ENCODE results near the gene FAM110D.

The FAM110D gene

DNA sequence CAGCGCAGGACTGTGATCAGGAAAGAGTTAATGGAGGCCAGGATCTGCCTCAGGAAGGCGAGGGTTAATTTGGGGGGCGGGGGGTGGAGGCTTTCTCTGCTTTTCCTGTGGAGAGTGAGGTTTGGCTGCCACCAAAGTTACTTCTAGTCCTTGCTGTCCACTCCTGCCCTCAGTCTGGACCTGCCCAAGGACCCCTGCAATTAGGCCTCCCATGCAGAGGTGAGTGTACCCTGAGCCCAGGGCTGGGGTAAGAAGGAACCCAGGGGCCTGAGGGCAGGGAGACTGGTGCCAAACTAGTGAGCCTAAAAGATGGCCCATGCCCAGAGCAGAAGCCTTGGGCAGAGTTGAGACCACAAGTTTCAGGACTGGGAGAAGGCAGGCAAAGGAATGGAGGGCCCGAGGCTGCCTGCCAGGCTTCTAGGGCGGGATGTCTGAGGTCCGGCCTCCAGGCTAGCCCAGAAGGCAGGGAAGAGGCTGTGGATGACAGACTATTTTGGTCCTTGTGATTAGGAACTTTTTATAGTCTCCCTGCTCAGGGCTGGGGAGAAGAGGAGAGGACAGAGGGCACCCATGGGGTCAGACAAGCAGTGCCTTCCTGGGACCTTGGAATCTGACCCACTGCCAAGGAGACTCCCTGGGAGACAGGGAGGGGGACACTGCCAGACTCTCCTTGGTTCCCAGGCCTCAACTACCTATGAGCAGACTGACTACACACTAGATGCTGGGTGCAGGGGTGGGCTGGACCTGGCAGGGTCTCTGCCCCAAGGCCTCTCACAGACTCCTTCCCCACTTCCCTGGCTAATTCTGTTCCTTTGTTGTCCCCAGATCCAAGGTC, at the start of gene FAM110D:
TSS of gene FAM110D (plus strand) at position 172 of the 835 bp plus-strand sequence. CDS start 2,213 bp downstream, outside the sequence.
- DNase-seq = peak; percentile 66

GRCh38 chr1:26109229-26110164, 49.4 kb upstream of the FAM110D start:
- DNase-seq = no peak

DNA sequence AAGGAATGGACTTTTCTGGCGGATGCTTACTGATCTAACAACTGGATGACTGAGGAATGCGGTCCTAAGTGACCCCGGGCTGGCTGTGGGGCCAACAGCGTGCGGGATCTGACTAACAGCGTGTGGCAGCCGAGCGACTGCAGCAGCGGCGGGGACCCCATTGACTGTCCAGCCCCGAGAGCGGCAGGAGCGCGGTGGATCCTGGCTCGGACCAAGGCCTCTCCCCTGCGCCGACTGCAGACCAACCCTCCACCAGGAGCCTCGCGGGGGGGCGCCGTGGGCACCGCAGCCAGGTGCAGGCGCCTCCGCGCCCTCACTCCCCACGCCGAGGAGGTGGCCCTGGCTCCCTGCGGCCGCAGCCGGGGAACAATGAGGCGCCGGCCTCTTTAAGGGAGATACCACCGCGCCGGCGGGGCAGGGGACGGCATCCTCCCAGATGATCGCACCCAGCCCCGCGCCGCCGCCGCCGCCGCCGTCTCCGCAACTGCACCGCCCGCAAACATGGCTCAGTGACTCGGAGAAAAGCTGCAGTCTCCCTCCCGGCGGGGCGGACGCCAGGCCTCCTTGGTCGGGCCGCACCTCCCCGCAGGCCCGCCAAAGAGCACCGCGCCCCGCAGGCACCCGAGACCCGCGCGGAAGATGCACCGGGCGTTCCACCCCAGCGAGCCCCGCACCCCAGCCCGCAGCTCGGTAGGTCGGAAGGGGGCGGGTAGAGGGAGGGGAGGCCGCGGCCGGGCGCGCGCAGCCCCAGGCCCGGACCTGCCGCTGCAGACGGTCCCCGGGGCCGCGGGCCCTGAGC, 47.9 kb upstream of the FAM110D start:
- DNase-seq = peak; percentile 76

DNA sequence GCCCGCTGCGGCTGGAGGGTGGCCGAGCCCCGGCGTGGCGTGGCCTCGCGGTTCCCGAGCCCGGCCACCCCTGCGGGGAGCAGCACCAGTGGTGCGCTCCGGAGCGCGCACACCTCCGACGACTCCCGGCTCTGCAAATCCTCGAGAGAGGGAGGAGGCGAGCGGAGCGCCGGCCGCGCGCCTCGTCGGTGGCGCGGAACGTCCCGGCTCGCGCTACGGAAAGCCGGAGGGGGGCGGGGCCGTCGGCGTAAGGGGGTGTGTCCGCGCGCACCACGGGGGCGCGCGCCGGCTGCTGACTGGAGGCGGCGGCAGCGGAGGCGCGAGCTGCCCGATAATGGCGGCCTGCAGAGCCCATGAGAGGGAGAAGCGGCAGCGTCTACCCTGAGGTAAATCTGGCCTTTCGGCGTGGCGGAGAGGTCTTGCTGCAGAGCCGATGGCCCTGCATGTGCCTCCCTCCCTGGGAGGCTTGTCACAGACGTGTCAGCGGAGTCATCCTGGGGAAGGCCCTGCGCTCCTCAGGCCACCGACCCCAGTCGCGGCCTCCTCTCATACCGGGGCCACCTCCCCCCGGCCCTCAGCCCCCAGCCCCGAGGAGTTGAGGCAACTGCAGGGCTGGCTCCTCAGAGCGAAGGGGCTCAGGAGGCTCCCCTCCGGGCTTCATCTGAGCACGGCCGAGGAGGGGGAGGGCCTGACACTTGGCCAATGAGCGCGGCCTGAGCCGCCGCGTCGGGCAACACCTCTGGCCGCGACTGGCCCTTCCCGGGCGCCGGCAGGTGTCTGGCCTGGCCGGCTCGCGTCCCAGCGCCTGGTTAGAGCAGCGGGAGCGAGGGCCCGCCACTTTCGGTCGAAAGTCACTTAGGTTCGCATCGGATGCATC, 47.1 kb upstream of the FAM110D start, which contains the start of gene PDIK1L:
TSS of gene PDIK1L (plus strand) at position 295 of the 877 bp plus-strand sequence. CDS start 2,485 bp downstream, outside the sequence.
- DNase-seq = peak; percentile 96

DNA sequence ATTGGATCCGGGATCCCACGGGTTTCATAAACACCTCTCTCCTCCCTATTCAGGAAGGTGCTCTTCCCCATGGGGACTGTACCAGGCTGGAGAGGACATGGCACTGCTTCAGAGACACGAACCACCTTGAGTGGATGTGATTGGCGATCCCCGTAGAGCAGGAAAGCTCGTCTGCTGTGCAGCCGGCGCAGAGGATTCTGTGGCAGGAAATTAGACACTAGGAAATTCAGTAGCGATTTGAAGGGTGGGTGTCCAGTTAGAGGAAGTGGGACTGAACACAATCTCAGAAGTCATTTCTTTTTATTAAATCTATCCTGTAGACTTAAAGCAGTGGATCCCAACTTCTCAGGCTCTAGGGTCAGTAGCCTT, 46.5 kb upstream of the FAM110D start:
- no peak for DNase-seq

GRCh38 chr1:26114165-26114927, 44.5 kb upstream of the FAM110D start:
- DNase-seq = no peak

GRCh38 chr1:26119892-26120608, 38.8 kb upstream of the FAM110D start:
- DNase-seq = no peak

DNA sequence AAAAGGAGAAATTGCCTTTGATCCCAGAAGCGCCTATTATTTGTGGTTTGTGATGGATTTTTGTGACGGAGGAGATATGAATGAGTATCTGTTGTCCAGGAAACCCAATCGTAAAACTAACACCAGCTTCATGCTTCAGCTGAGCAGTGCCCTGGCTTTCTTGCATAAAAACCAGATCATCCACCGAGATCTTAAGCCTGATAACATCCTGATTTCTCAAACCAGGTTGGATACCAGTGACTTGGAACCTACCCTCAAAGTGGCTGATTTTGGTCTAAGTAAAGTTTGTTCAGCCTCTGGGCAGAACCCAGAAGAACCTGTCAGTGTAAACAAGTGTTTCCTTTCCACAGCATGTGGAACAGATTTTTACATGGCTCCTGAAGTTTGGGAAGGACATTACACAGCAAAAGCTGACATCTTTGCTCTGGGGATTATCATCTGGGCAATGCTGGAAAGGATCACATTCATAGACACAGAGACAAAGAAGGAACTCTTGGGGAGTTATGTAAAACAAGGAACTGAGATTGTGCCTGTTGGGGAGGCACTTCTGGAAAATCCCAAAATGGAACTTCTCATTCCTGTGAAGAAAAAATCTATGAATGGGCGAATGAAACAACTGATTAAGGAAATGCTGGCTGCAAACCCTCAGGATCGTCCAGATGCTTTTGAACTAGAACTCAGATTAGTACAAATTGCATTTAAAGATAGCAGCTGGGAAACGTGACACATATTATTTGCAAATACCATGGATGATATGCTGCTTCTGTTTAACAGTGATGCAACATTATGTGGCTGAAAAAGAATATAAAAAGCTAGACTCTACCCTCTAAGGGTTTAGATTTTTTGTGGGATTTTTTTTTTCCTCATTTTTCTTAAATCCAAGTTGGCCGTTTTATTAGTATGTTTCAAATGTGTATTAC, 36.8 kb upstream of the FAM110D start:
- no peak for DNase-seq

- DNase-seq = no peak
These were observed 35.6 kb upstream of the FAM110D start for GRCh38 chr1:26122988-26123973.

GRCh38 chr1:26124418-26125331, 34.2 kb upstream of the FAM110D start:
- DNase-seq = no peak

- DNase-seq = no peak
These were observed 33.5 kb upstream of the FAM110D start for GRCh38 chr1:26125382-26125781.

DNA sequence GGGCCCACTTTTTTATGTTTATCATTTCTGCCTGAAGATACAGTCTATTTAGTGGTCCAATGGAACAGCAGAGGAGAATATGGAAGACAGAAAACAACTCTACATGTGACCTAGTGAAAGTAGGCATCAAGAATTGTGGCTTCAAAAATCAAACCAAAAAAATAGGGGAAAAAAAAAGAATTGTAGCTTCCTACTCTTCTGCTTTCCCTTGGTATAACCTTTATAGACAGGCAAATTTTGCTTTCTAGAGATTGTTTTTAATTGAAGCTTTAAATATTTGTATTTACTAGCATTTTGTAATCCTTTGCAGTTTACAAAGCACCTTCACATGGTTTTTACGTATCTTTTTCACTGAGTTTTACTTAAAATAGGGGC, 32.9 kb upstream of the FAM110D start:
- DNase-seq = no peak

DNA sequence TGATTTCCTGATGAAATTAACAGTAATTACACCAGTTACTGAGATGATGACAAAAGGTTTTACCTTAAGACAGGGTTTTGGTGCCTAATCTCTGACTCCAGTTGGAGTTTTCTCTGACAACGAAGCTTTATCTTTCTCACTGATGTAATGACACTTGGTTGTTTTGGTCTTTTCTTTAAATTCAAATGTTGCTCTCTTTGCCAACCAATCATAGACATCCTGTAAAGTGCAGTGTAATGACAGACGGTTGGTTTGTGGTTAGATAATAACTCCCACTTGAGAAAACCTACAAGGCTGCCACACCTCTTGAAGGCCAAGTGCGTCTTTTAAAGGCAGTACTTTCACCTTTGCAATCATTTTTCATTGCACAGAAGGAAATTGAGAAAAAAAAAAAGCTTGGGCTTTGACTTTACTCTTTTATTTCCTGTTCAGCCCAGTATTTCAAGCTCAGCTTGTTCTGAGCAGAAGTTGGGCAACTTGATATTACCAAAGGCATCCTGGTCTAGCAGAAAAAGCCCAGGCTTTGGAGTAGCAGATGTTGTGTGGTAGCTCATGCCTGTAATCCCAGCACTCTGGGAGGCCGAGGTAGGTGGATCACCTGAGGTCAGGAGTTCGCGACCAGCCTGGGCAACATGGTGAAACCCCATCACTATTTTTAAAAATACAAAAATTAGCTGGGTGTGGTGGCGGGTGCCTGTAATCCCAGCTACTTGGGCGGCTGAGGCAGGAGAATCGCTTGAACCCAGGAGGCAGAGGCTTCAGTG, 32.4 kb upstream of the FAM110D start:
- no peak for DNase-seq

DNA sequence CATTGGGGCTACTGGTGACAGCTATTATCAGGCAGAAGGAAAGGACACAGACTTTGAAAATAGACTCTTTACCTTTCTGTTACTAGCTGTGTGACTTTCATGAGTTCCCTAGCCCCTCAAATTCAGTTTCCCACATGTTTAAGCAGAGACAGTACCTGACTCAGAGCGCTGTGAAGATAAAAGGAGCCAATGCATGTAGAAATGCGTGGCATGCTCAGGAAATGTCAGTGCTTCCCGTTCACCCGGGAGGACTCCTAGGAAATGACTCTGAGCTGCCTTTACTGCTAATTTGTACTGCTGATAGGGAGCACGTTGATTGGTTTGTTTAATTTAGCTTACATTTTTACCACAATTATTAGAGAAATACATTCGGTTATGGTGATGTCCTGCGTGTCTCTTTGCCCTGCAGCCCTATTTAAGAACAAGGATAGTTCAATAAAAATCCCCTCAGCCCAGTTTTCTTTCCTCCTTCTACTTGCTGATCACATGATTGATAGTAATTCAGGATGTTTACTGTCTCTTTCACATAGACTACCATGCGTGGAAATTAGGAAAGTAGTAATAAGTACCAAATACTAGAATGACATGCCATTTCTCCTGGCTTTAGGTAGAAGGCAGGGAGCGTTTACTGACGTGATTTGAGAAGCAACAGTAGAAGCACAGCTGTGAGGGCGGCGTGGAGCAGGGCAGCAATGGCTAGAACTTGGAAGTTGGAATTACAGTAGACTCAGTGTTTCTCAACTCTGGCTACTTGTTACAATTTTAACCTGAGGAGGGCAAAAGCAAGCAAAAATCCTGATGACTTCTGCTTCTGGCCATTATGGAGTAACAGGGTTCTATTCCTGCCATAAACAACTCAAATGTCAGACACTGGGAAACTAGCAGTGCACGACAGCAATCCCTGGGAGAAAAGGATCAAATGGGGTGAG, 31.4 kb upstream of the FAM110D start:
- no peak for DNase-seq

DNA sequence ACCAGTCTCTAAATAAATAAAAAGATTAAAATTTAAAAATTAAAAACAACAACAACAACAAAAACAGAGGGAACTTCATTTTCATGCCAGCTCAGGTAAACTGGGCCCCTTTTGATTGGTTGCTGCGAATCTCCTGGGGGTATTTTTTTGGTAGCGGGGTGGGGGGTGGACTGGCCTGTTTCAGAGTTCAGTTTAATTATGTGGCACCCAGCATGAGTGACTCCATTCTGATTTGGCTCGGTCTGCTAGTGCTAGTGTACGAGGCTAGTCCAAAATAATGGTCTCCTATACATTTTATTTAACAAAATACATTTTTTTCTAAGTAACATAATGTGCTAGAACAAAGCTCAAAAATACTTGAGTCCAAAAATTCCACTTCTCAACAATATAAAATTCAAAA, 29.1 kb upstream of the FAM110D start:
- DNase-seq = no peak

All from femur (tissue), 1 donor.